Calu3 (cell line): ENCODE data around the gene PCDH9. TPM values are rescaled to one million over a fixed set of nuclear protein-coding genes. Genes with fewer than 3 reads are reported as not detected.

Experiments
- BruUV-seq: library from RNA; stranded (reverse); fragments of 400-500 nt; replicated peaks from 2 replicates; lab custom pipeline; 2021; lab: Mats Ljungman, UMichigan
- CTCF ChIA-PET: fragments of 300-600 bp; sonication (Branson Sonifier 250); formaldehyde crosslinking; loops from one replicate; lab custom pipeline; 2022; ENCODE audit warnings: antibody characterized with exemption; lab: Charles Lee
- DNase-seq: peaks from one replicate; pipeline ENCODE4 v3.0.0; 2022
- H3K27ac Mint-ChIP-seq: one replicate; pipeline ENCODE4 v1.8.0; 2022; ENCODE audit warnings: mixed read lengths; ENCODE audit not compliant: unreplicated experiment
- H3K27me3 Mint-ChIP-seq: one replicate; pipeline ENCODE4 v1.8.0; 2022; ENCODE audit warnings: mixed read lengths; ENCODE audit not compliant: unreplicated experiment
- H3K36me3 Mint-ChIP-seq: one replicate; pipeline ENCODE4 v1.8.0; 2022; ENCODE audit warnings: mild to moderate bottlenecking, moderate library complexity, mixed read lengths; ENCODE audit not compliant: insufficient read depth, unreplicated experiment
- H3K4me1 Mint-ChIP-seq: one replicate; pipeline ENCODE4 v1.8.0; 2022; ENCODE audit warnings: mild to moderate bottlenecking, low read depth, mixed read lengths; ENCODE audit not compliant: unreplicated experiment
- H3K4me3 Mint-ChIP-seq: one replicate; pipeline ENCODE4 v1.8.0; 2022; ENCODE audit warnings: mild to moderate bottlenecking, low read depth, moderate library complexity, mixed read lengths; ENCODE audit not compliant: unreplicated experiment
- H3K9me3 Mint-ChIP-seq: one replicate; pipeline ENCODE4 v1.8.0; 2022; ENCODE audit warnings: low read depth, mixed read lengths; ENCODE audit not compliant: unreplicated experiment
- CTCF ChIP-seq: fragments of 200-600 bp; IDR thresholded peaks from one replicate; pipeline ENCODE4 v1.8.0; 2022; ENCODE audit warnings: antibody characterized with exemption; ENCODE audit not compliant: unreplicated experiment
- intact Hi-C: fragments of 100-400 bp; cut with micrococcal nuclease; formaldehyde crosslinking; loops from one replicate; pipeline ENCODE4 v1.10.0; 2022; ENCODE audit not compliant: unreplicated experiment
- total RNA-seq: library from RNA; stranded (reverse); gene quantifications from 2 replicates; pipeline ENCODE4 v1.2.3, GENCODE V29; 2022

Gene PCDH9
- total RNA-seq, 1 experiment from 2014 or later: 1.3 TPM

GRCh38 chr13:66618702-66619101 lies 611.4 kb downstream of the PCDH9 start:
- Mint-ChIP-seq H3K36me3 (no peaks in the 10 kb centered on the region), H3K27ac (no peak overlapping the region), H3K4me3 (no peak overlapping the region), H3K27me3 (no peaks in the 10 kb centered on the region), H3K9me3 (no peaks in the 10 kb centered on the region), H3K4me1 (no peaks in the 10 kb centered on the region)
- no peak for DNase-seq
- no TSS peak for BruUV-seq
- CTCF ChIA-PET: interaction anchor here (0.5 to 1.2 kb wide), 2 partner anchors 45 to 606 kb away, joined by 3 to 4 read pairs; no protein-coding TSS in a partner anchor
- intact Hi-C loops: no loop called here
- no peak for TF ChIP-seq CTCF

- no peaks in the 10 kb centered on the region for H3K27me3 Mint-ChIP-seq
- no peak for TF ChIP-seq CTCF
- H3K27ac Mint-ChIP-seq: no peak overlapping the region
- no peaks in the 10 kb centered on the region for H3K36me3 Mint-ChIP-seq
- BruUV-seq: no TSS peak
- no peak overlapping the region for H3K4me3 Mint-ChIP-seq
- no peak for DNase-seq
- intact Hi-C loops: no loop called here
- CTCF ChIA-PET: no interaction called here
- H3K4me1 Mint-ChIP-seq: no peaks in the 10 kb centered on the region
- H3K9me3 Mint-ChIP-seq: no peaks in the 10 kb centered on the region
These were observed 612.4 kb downstream of the PCDH9 start for GRCh38 chr13:66617786-66618185.

- Mint-ChIP-seq H3K27ac (no peak overlapping the region), H3K36me3 (no peaks in the 10 kb centered on the region), H3K4me1 (no peaks in the 10 kb centered on the region), H3K9me3 (no peaks in the 10 kb centered on the region), H3K27me3 (no peaks in the 10 kb centered on the region), H3K4me3 (no peak overlapping the region)
- intact Hi-C loops: no loop called here
- BruUV-seq: no TSS peak
- DNase-seq: no peak
- TF ChIP-seq CTCF: no peak
- CTCF ChIA-PET: interaction anchor here (0.6 kb wide), 1 partner anchor 21 kb away, joined by 3 read pairs; no protein-coding TSS in a partner anchor
These were observed 617.2 kb downstream of the PCDH9 start for GRCh38 chr13:66612983-66613382.

- no peaks in the 10 kb centered on the region for H3K9me3 Mint-ChIP-seq
- intact Hi-C loops: no loop called here
- no peaks in the 10 kb centered on the region for H3K4me1 Mint-ChIP-seq
- H3K36me3 Mint-ChIP-seq: no peaks in the 10 kb centered on the region
- H3K27ac Mint-ChIP-seq: no peak overlapping the region
- BruUV-seq: no TSS peak
- no peak for TF ChIP-seq CTCF
- H3K4me3 Mint-ChIP-seq: no peak overlapping the region
- no peak for DNase-seq
- CTCF ChIA-PET: no interaction called here
- H3K27me3 Mint-ChIP-seq: no peaks in the 10 kb centered on the region
These were observed 643.6 kb downstream of the PCDH9 start for GRCh38 chr13:66586489-66586888.
